HG02642 (cell line): ENCODE results near the gene TUBB2B.
"Not testable (repeated sequence)": the region's sequence is repeated elsewhere in the genome, so short reads cannot be mapped to it uniquely, and the experiment has no call there.

Experiments
- ATAC-seq: cut with Tn5 transposase; IDR thresholded peaks from one replicate; pipeline ENCODE4 v1.9.1; 2021; ENCODE audit warnings: mild to moderate bottlenecking; ENCODE audit not compliant: unreplicated experiment, poor library complexity

Gene TUBB2B

DNA sequence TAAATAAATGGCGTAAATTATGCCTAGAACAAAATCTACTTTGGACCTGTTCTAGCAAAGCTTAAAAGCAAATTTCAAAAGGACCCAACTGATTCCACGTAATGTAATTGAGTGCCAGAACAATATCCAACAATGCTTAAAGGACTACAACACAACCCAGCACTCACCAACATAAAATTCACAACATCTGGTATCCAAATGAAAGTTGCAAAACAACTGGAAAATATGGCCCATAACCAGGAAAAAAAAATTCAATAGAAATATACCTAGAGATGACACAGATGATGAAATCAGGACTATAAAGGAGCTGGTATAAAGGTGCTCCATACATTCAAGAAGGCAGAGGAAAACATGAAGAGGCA lies 14.1 kb downstream of the TUBB2B start:
- no peak for ATAC-seq

DNA sequence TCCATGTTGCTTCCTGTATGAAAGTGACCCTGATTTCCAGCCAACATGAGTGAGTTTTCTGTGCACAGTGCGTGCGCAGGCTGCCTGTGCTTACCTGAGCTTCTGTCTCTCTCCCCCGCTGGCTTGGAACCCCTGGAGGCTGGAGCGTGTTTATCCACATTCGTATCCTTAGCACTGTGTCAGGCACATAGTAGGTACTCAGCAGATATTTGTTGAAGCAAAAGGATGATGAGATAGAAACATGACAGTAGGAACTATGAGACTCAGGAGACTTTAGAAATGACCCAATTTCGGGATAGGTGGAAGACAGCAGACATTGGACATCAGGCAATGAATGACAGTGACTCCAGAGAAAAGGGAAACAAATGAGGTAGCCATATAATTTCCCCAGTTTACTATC lies 15.2 kb downstream of the TUBB2B start:
- ATAC-seq, result no peak

DNA sequence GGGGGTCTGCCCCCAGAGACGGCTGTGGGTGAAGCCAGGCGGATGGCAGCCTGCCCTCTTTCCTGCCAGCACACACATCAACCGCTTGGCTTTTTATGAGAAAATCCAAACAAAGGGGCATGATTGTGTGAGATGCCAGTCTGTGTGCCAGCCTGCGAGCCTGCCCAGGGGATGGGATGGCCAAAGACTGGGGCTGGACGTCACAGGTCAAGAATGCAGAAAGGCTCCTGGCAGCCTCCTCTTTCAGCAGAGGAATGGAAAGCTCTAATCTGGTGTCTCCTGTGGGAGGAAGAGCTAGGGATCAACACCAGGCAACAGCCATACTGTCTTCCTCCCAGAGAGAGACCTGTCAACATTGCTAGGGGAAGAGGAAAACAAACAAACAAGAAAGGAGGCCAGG lies 15.8 kb downstream of the TUBB2B start:
- no peak for ATAC-seq

DNA sequence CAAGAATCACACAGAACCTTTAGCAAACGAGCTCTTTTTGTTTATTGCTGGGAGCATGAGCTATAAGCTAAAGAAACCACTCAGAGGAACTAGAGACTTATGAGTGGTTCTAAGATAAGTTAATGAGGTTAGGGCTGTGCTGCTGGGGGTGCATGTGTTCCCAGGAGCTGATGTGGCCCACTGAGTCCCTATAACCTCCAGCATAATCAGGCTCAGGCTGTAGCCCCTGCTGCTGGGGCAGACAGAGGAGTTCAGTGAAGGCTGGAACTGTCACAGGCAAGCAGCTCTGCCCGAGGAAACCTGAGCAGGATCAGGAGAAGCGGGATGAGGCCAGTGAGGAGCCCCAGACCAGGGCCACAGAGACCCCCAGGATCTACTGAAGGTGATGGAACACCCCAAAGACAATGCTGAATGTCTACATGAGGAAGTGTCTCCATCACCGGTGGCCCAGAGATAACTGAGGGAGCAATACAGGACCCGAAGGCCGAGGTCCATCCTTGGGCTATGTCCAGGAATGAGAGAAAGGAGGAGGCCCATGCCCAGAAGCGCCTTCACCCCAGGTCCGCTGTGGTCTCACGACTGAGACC lies 17.3 kb downstream of the TUBB2B start:
- ATAC-seq, result peak; percentile 22

DNA sequence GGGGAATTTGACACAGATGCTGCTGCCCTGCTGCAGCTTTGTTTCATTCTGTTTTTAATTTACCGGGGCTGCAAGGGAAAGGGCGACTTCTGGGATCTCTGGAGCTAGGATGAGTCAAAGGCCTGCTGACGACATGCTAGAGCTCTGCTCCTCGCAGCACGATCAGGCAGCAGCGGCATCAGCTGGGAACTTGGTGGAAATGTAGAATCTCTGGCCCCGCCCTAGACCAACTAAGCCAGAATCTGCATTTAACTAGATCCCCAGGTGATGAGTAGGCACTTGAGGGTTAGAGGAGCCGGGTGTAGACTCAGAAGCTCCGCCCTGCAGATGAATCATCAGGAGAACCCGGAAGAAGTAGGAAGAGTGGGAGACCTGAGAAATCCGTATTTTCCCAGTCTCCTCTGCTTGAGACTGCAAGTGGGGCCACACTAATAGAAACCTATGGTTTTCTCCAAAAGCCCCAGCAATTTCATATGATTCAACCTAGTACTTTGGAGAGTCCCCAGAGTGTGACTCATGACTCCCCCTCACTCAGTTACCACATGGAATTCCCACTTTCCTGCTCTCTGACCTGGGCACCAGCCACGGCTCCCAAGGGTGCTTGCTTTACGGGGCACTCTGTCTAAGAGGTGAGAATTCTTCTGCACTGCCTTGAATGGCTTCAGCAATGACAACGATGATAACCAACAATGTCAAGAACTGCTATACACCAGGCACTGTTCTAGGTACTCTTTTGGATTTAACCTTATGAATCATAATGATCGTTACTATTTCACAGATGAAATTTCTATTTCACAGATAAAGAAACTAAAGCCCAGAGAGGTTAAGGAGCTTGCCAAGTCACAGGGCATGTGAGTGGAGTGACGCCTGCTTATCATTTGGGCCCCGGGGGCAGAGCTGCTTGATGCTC lies 18.1 kb downstream of the TUBB2B start:
- peak; percentile 65 for ATAC-seq

DNA sequence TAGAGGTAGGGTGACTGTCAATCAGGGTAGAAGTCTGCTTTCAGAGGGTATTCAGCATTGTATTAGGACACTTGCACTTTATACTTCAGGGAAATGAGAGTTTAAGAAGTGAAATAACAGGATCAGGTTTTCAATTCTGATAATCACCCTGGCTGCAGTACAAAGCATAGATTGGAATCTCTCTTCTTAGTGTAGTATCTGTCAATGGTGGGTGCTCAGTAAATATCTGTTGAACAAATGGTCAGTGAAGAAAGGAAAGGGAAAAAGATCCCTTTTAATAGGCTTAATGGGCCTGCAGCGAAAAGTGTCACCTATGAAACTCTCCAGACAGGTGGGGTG lies 18.7 kb downstream of the TUBB2B start:
- ATAC-seq, result no peak

DNA sequence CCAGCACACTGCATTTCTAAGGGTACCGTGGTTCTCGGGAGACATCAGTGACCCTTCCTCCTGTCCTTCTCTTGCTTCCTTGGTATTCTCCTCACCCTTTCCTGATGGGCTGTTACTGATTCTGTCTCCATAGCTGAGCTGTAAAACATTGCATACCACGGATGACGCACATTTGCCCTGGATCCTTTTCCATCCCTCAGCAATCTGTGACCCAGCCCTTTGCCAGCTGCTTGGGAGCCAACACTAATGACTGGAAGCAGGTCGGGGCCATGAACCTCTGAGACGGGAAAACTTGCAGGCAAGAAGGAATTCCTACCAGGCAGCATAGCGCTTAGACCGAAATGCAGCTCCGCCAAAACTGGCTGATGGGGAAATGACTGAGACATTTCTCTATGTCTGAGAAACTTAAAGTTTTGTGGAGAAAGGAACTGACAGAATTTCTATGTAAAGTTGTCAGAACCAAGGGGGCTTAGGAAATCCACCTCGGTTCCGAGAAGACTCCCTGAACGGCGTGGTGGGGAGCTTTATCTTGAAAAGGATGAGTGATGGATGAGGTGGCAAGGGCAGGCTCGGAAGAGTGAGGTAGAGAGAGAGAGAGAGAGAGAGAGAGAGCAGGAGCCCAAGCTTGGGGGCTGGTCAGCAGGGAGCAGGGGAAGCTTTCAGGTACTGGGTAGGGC lies 19.2 kb downstream of the TUBB2B start:
- no peak for ATAC-seq

DNA sequence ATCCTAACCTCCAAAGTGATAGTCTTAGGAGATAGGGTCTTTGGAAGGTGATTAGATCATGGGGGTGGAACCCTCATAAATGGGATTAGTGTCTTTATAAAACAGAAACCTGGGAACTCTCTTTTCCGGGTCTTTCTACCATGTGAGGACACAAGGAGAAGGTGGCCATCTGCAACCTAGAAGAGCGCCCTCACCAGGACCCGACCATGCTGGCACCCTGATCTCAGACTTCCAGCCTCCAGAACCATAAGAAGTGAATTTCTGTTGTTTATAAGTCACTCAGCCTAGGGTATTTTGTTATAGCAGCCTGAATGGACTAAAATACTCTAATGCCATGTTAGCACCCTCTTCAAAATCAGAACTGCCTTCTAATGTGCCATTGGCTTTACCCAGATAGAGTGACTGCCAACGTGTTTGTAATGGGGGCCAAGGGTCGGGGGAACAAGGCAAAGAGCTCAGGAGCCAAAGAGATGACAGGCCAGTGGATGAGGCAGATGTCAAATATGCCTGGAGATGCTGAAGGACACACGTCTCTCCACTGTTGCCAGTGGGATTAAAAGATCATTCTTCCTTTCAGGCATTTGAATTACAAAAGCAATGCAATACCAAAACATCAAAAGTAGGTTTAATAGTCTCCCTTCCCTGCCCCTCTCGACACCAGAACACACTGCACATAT lies 21.0 kb downstream of the TUBB2B start:
- no peak for ATAC-seq

DNA sequence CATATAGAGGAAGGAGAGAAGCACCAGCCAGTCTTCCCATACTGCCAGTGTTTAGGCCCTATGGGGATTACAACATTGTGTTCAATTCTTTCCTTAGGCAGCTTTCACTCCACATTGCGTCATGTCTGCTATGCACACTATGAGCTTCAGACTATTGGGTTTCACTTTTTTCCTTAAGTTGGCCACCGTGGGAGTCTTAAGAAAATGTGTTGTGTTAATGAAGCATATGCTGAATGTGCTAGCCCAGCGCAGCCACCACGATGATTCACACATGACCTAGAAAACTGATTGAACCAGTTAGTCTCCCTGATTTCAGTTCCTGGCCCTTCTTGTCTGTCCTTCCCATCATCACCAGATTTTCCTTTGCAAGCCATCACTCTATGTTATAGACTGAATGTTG lies 21.5 kb downstream of the TUBB2B start:
- ATAC-seq, result no peak

DNA sequence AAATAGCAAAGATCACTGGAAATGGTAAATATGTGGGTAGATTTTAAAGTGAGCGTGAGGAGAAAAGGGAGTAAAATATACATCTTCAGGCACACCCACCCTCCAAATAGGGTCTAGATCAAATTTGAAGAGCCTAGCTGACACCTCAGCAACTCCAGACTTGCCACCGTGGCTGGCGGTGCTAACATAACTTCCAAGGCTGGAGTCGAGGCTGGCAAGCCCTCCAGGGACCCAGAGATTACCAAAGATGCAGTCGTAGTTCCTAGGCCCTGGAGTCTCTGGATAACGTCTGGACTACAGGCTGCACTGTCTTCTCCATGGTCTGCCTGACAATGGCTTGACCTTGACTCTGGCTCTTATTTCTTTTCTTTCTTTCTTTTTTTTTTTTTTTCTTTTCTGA lies 22.5 kb downstream of the TUBB2B start:
- no peak for ATAC-seq

DNA sequence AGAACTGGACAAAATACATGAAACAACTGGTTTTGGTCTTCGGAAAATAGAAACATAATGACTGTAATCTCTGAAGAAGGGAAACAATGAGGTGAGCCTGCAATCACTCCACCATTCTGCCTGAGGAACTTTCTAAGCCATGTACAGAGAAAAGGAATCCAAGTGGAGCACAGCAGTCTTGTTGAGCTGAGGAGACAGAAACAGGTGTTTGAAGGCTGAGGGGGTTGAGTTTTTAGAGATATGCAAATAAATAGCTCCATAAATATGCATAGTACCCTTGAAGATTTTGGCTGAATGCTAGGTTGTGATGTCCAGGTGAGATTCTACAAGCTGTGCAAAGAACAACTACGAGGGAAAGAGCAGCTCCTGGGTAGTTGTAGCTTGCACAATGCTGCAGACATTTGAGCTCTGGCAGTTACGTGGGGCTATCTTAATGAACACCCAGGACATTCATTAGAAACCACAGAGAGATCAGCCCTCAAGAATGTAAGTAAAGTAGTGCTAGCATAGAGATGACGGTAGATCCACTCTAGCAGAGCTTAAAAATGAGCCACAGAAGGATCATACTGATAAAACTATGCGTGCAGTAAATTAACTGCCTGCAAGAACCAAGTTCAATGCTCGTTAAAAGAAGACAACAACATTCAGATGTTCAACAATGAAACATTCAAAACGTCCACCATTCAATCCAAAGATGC lies 24.3 kb downstream of the TUBB2B start:
- ATAC-seq, result no peak

DNA sequence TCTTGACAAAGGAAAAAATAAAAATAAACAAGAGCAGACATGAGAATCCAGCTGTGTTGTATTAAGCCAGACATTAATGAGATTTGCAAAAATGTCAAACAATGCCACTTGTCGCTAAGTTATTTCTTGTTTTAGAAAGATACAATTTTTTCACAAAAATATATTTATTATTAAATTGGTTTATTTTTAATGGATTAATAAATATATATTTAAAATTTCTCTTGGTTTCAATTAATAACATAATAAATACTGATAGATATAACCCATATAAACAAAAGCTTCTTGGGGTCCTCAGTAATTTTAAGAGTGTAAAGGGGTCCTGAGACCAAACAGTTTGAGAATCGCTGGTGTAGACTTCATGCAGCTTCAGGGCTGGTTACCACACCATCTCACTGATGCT lies 26.1 kb downstream of the TUBB2B start:
- no peak for ATAC-seq

DNA sequence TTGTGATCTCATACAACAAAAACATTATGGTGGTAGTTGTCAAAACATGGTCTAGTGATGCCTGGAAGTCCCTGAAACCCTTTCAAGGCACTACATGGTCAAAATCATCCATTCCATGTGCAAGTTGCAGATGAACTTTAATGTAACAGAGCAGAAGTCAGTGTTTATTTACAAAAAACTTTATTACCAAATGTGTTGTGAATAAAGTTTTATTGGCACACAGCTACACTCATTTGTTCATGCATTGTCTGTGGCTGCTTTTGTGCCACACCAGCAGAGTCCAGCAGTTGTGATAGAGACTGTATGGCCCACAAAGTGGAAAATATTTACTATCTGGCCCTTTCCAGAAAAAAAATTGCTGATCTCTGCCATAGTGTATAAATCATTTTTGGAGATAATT lies 26.8 kb downstream of the TUBB2B start:
- ATAC-seq, result no peak

DNA sequence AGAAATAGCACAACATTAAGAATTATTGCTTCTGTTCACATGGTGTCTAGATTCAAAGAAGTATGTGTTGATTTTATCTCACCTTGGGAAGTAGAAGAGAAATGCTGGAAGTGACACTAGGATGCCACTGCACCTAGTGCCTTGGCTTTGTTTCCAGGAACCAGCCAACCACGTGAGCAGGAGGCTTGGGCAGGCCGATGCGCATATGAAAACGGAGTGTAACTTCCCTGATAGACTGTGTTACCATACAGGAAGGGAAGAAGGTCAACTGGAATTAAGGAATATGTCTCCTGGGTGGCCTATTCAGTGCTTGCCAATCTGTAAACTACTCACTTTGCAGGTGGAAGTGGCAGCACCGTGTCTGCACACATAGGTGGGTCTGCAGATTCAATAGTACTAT lies 28.1 kb downstream of the TUBB2B start:
- no peak for ATAC-seq

DNA sequence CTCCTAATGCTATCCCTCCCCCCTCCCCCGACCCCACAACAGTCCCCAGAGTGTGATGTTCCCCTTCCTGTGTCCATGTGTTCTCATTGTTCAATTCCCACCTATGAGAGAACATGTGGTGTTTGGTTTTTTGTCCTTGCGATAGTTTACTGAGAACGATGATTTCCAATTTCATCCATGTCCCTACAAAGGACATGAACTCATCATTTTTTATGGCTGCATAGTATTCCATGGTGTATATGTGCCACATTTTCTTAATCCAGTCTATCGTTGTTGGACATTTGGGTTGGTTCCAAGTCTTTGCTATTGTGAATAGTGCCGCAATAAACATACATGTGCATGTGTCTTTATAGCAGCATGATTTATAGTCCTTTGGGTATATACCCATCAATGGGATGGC lies 29.7 kb downstream of the TUBB2B start:
- not testable (repeated sequence) for ATAC-seq

DNA sequence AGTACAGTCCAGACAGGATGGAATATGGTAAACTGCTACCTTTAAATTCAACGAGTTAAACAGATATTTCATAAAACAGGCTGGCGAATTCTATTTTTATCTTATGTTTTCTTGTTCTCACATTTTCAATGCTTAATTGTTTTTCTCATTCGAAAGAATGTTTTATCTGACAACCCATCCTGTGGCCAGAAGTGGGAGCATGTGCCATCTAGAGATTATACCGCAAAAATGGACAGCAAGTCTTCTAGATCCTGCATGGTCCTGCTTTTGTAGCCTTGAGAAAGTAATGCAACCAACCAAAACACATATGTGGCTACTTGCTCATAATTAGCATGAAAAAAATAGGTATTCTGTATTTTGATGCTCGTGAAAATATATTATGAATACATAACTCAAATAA lies 30.7 kb downstream of the TUBB2B start:
- ATAC-seq, result no peak

DNA sequence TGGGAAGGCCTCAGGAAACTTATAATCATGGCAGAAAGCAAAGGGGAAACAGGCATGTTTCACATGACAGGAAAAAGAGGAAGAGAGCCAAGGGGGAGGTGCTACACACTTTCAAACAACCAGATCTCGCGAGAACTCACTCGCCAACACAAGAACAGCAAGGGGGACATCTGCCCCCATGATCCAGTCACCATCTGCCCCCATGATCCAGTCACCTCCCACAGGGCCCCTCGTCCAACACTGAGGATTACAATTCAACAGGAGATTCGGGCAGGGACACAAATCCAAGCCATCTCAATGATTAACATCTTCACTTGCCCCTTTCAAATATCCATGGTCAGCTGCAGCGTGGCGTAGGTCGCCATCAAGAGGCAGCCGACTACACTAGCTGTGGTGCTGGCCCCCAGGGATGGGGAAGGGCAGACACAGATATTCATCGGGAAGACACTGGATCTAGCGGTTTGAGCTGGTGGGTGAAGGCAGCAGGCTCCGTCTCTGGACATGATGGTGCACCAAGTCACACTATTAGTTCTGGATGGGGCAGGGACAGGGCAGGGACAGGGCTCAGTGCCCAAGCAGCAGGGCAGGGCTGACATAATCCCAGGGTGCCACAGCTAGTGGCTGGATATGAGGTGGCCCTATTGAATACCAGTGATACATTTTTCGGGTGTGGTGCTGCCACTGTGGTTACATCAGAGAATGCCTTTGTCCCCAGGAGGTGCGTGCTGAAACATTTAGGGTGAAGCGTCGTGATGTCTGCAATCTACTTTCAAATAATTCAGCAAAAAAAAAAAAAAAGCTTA lies 31.6 kb downstream of the TUBB2B start:
- ATAC-seq, result no peak

DNA sequence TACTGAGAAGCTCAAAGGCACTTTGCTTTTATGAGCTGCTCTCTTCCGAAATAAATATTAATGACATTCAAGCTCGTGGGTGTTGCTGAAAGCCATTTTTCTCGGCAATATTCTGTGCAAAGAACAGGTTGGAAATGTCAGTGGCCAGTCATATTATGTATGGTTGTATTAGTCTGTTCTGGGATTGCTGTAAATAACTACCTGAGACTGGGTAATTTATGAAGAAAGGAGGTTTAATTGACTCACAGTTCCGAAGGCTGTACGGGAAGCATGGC lies 32.1 kb downstream of the TUBB2B start:
- no peak for ATAC-seq

DNA sequence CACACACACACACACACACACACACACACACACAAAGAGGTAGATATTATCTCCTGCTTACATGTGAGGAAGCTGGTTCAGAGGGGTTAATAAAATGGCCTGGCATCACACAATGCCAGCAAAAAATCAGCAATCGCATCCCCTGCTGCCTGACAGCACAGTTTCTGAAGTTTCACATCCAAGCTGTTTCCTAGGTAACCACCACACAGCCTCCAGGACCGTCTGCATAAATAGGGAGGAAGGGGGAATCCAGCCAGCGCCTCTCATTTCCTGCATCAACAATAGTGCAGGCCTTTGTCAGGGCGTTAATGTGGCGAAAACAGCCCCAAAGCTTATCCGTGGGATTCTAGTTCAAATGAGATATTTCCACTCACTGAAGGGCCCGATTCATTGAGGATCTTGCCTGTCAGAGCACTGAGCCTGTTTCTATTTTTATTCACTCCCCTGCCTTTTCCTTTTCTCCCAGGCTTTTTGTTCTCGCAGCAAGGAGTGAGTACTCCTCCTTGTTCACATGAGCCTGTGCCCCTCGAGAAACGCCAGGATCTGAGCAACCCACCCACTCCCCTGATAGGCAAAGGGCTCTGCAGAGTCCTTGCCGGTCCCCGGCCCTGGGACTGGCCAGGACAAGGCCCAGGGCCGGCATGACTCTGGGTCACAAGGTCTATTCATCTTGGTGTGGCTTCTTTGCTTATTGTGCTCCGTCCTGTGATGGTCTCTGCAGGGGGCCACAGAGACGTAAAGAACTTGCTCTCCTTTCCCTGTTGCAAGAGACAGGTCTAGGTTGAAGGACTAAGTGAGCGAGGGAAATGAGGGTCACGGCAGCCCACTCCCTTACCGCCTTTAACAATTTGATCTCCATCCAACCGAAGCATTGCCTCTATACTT lies 32.7 kb downstream of the TUBB2B start:
- ATAC-seq, result no peak
